ENCODE results near the gene RFX7.

RFX7 gene

GRCh38 chr15:56077081-56077480, 166.6 kb downstream of the RFX7 start:
- H3K36me3 ChIP-seq (ENCODE audit: insufficient read depth, low read length): no peaks in the 10 kb centered on the region
- no peak overlapping the region for H3K27ac ChIP-seq
- no peaks in the 10 kb centered on the region for H3K9me3 ChIP-seq (ENCODE audit: low read depth, low read length)
- H3K4me3 ChIP-seq: no peak overlapping the region
- TF ChIP-seq POLR2AphosphoS5 (IDR thresholded peaks at IDR 0.05; ENCODE audit: borderline replicate concordance, low read depth, low read length) (no peak), EZH2 (IDR thresholded peaks at IDR 0.05) (no peak), FOXP2 (optimal IDR thresholded peaks at IDR 0.05; ENCODE audit: control extremely low read depth, extremely low read length, insufficient read depth) (no peak)
- H3K9ac ChIP-seq (ENCODE audit: insufficient read length): no peak overlapping the region
- no peak for DNase-seq (ENCODE audit: low read depth, low spot score)

GRCh38 chr15:56076640-56077039, 167.0 kb downstream of the RFX7 start:
- Histone ChIP-seq H3K9me3 (ENCODE audit: low read depth, low read length) (no peaks in the 10 kb centered on the region), H3K27ac (no peak overlapping the region), H3K36me3 (ENCODE audit: insufficient read depth, low read length) (no peaks in the 10 kb centered on the region), H3K9ac (ENCODE audit: insufficient read length) (no peak overlapping the region), H3K4me3 (no peak overlapping the region)
- TF ChIP-seq FOXP2 (optimal IDR thresholded peaks at IDR 0.05; ENCODE audit: control extremely low read depth, extremely low read length, insufficient read depth) (no peak), POLR2AphosphoS5 (IDR thresholded peaks at IDR 0.05; ENCODE audit: borderline replicate concordance, low read depth, low read length) (no peak)
- no peak for DNase-seq (ENCODE audit: low read depth, low spot score)

GRCh38 chr15:56074481-56075265, 169.0 kb downstream of the RFX7 start:
- no peak overlapping the region for H3K4me3 ChIP-seq
- H3K27ac ChIP-seq: no peak overlapping the region
- no peak for DNase-seq (ENCODE audit: low read depth, low spot score)
- H3K9ac ChIP-seq (ENCODE audit: insufficient read length): no peak overlapping the region
- H3K36me3 ChIP-seq (ENCODE audit: insufficient read depth, low read length): no peaks in the 10 kb centered on the region
- H3K9me3 ChIP-seq (ENCODE audit: low read depth, low read length): no peaks in the 10 kb centered on the region
- TF ChIP-seq POLR2AphosphoS5 (IDR thresholded peaks at IDR 0.05; ENCODE audit: borderline replicate concordance, low read depth, low read length) (no peak), EZH2 (IDR thresholded peaks at IDR 0.05) (no peak), FOXP2 (optimal IDR thresholded peaks at IDR 0.05; ENCODE audit: control extremely low read depth, extremely low read length, insufficient read depth) (no peak)

- Histone ChIP-seq H3K27ac (no peak overlapping the region), H3K9me3 (ENCODE audit: low read depth, low read length) (no peaks in the 10 kb centered on the region), H3K9ac (ENCODE audit: insufficient read length) (no peak overlapping the region), H3K36me3 (ENCODE audit: insufficient read depth, low read length) (no peaks in the 10 kb centered on the region), H3K4me3 (no peak overlapping the region)
- no peak for DNase-seq (ENCODE audit: low read depth, low spot score)
- TF ChIP-seq EZH2 (IDR thresholded peaks at IDR 0.05) (no peak), POLR2AphosphoS5 (IDR thresholded peaks at IDR 0.05; ENCODE audit: borderline replicate concordance, low read depth, low read length) (no peak), FOXP2 (optimal IDR thresholded peaks at IDR 0.05; ENCODE audit: control extremely low read depth, extremely low read length, insufficient read depth) (no peak)
Observed at GRCh38 chr15:56064152-56064551, 179.5 kb downstream of the RFX7 start.

- TF ChIP-seq FOXP2 (optimal IDR thresholded peaks at IDR 0.05; ENCODE audit: control extremely low read depth, extremely low read length, insufficient read depth): no peak
- TF ChIP-seq POLR2AphosphoS5 (IDR thresholded peaks at IDR 0.05; ENCODE audit: borderline replicate concordance, low read depth, low read length): no peak
- no peak for TF ChIP-seq EZH2 (IDR thresholded peaks at IDR 0.05)
- H3K36me3 ChIP-seq (ENCODE audit: insufficient read depth, low read length): no peaks in the 10 kb centered on the region
- no peak overlapping the region for H3K4me3 ChIP-seq
- no peak overlapping the region for H3K9ac ChIP-seq (ENCODE audit: insufficient read length)
- H3K27ac ChIP-seq: no peak overlapping the region
- no peak for DNase-seq (ENCODE audit: low read depth, low spot score)
- H3K9me3 ChIP-seq (ENCODE audit: low read depth, low read length): no peaks in the 10 kb centered on the region
Observed at GRCh38 chr15:56059716-56060115, 184.0 kb downstream of the RFX7 start.

- no peak overlapping the region for H3K27ac ChIP-seq
- H3K4me3 ChIP-seq: no peak overlapping the region
- TF ChIP-seq EZH2 (IDR thresholded peaks at IDR 0.05): no peak
- no peak for TF ChIP-seq FOXP2 (optimal IDR thresholded peaks at IDR 0.05; ENCODE audit: control extremely low read depth, extremely low read length, insufficient read depth)
- TF ChIP-seq POLR2AphosphoS5 (IDR thresholded peaks at IDR 0.05; ENCODE audit: borderline replicate concordance, low read depth, low read length): no peak
- H3K36me3 ChIP-seq (ENCODE audit: insufficient read depth, low read length): no peaks in the 10 kb centered on the region
- no peak for DNase-seq (ENCODE audit: low read depth, low spot score)
- no peak overlapping the region for H3K9ac ChIP-seq (ENCODE audit: insufficient read length)
- no peaks in the 10 kb centered on the region for H3K9me3 ChIP-seq (ENCODE audit: low read depth, low read length)
Observed at GRCh38 chr15:56058986-56059385, 184.7 kb downstream of the RFX7 start.

GRCh38 chr15:56056626-56057025, 187.1 kb downstream of the RFX7 start:
- Histone ChIP-seq H3K36me3 (ENCODE audit: insufficient read depth, low read length) (no peaks in the 10 kb centered on the region), H3K9ac (ENCODE audit: insufficient read length) (no peak overlapping the region), H3K9me3 (ENCODE audit: low read depth, low read length) (no peaks in the 10 kb centered on the region), H3K27ac (no peak overlapping the region), H3K4me3 (no peak overlapping the region)
- no peak for DNase-seq (ENCODE audit: low read depth, low spot score)
- TF ChIP-seq EZH2 (IDR thresholded peaks at IDR 0.05) (no peak), FOXP2 (optimal IDR thresholded peaks at IDR 0.05; ENCODE audit: control extremely low read depth, extremely low read length, insufficient read depth) (no peak), POLR2AphosphoS5 (IDR thresholded peaks at IDR 0.05; ENCODE audit: borderline replicate concordance, low read depth, low read length) (no peak)

GRCh38 chr15:56053046-56053400, 190.7 kb downstream of the RFX7 start:
- Histone ChIP-seq H3K27ac (no peak overlapping the region), H3K4me3 (no peak overlapping the region), H3K9me3 (ENCODE audit: low read depth, low read length) (no peaks in the 10 kb centered on the region), H3K36me3 (ENCODE audit: insufficient read depth, low read length) (no peaks in the 10 kb centered on the region), H3K9ac (ENCODE audit: insufficient read length) (no peak overlapping the region)
- TF ChIP-seq POLR2AphosphoS5 (IDR thresholded peaks at IDR 0.05; ENCODE audit: borderline replicate concordance, low read depth, low read length) (no peak), EZH2 (IDR thresholded peaks at IDR 0.05) (no peak), FOXP2 (optimal IDR thresholded peaks at IDR 0.05; ENCODE audit: control extremely low read depth, extremely low read length, insufficient read depth) (no peak)
- no peak for DNase-seq (ENCODE audit: low read depth, low spot score)

All from SK-N-MC (cell line).